Duodenal mucosa (tissue), 2 donors: ENCODE data around the gene PLEKHA7.

ENCODE experiments used
- H3K27ac ChIP-seq: one replicate; pipeline ENCODE4 v1.7.0; 2013; ENCODE audit warnings: low read depth, low read length
- H3K27me3 ChIP-seq, 2 donors: one replicate each; pipeline ENCODE4 v1.7.0; 2013; ENCODE audit warnings: low read length in 2 of 2, control low read depth in 1 of 2; ENCODE audit not compliant: insufficient read depth in 2 of 2, control insufficient read depth in 1 of 2
- H3K36me3 ChIP-seq, 2 donors: one replicate each; pipeline ENCODE4 v1.7.0; 2013; ENCODE audit warnings: low read length in 2 of 2, control low read depth in 1 of 2; ENCODE audit not compliant: insufficient read depth in 2 of 2, control insufficient read depth in 1 of 2
- H3K4me1 ChIP-seq, 2 donors: one replicate each; pipeline ENCODE4 v1.7.0; 2013; ENCODE audit warnings: low read length in 2 of 2, control low read depth in 1 of 2; ENCODE audit not compliant: insufficient read depth in 2 of 2, control insufficient read depth in 1 of 2
- H3K4me3 ChIP-seq, 2 donors: one replicate each; pipeline ENCODE4 v1.7.0; 2013; ENCODE audit warnings: low read length in 2 of 2, low read depth in 1 of 2
- H3K9ac ChIP-seq, 2 donors: one replicate each; pipeline ENCODE4 v1.7.0; 2013; ENCODE audit warnings: low read length in 2 of 2, low read depth in 1 of 2
- H3K9me3 ChIP-seq, 2 donors: one replicate each; pipeline ENCODE4 v1.7.0; 2013; ENCODE audit warnings: low read length in 2 of 2, control low read depth in 1 of 2; ENCODE audit not compliant: control insufficient read depth in 1 of 2

PLEKHA7 gene

DNA sequence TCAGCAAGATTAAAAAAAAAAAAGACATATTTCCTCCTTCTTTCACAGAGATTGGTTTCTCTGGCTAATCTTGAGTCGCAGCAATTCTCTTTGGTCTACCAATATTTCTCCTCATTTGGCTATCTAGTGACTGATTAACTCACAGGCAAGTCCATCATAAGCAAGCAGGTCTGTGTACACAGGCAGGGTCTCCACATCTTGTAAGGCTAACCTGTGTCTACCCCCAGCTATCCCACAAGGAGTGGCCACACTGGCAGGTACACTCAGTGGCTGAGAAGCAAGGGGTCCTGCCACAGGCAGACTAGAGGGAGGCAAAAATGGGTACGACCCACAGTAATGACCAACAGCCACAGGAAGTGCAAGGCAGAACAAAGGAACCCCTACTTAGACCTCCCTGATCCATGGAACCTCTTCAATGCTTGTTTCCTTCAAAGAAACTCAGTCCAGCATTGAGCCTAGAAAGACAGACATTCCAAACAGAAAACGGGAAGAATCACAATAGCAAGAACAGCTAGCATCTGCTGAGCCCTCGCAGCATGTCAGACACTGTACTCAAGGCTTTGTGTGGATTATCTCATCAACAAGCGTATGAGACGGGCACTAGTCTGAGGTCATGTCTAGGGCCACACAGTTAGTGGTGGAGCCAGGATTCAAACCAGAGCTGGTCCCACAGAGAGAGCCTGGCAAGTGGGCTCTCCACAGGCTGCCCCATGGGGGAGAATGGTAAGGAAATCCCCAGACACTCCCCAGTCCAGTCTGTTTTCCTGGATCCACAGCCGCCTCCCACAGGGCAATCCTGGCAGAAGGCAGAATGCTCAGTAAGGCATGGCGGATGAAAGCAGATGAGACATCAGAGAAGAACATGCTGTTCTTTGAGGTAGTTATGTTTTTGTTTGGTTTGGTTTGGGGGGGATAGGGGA lies 34.3 kb downstream of the PLEKHA7 start:
- H3K27me3 ChIP-seq, result no peaks in the 10 kb centered on the region
- peaks cover 47 to 54% of the 10 kb centered on the region in 2 donors for H3K4me1 ChIP-seq
- no peaks in the 10 kb centered on the region for H3K36me3 ChIP-seq
- no peaks in the 10 kb centered on the region for H3K9me3 ChIP-seq
- no peak overlapping the region for H3K4me3 ChIP-seq
- no peak overlapping the region for H3K9ac ChIP-seq
- H3K27ac ChIP-seq, result no peak overlapping the region

DNA sequence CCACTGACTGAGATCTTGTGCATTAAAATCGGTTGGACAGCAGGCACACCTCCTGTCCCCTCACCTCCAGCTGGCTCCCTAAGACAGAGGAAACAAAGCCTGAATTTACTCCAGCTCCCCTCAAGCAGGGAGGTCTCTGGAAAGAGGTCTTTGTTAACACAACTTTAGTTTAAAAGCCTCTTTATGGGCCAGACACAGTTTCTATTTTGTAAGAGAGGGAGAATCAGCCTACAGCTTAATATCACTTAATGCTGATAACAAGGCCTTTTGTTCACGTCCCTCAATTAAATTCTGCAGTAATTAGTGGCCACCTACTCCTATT lies 36.3 kb downstream of the PLEKHA7 start:
- no peaks in the 10 kb centered on the region for H3K27me3 ChIP-seq
- no peaks in the 10 kb centered on the region for H3K9me3 ChIP-seq
- no peaks in the 10 kb centered on the region for H3K36me3 ChIP-seq
- no peak overlapping the region for H3K9ac ChIP-seq
- H3K27ac ChIP-seq, result no peak overlapping the region
- H3K4me1 ChIP-seq, result peaks cover 37 to 40% of the 10 kb centered on the region in 2 donors
- no peak overlapping the region for H3K4me3 ChIP-seq

- no peak overlapping the region for H3K4me3 ChIP-seq
- no peaks in the 10 kb centered on the region for H3K9me3 ChIP-seq
- no peaks in the 10 kb centered on the region for H3K27me3 ChIP-seq
- no peak overlapping the region for H3K9ac ChIP-seq
- H3K27ac ChIP-seq, result no peak overlapping the region
- H3K4me1 ChIP-seq, result peaks cover 33 to 34% of the 10 kb centered on the region in 2 donors
- no peaks in the 10 kb centered on the region for H3K36me3 ChIP-seq
Observed at GRCh38 chr11:16977136-16977993, 36.8 kb downstream of the PLEKHA7 start.

- no peak overlapping the region for H3K4me3 ChIP-seq
- no peaks in the 10 kb centered on the region for H3K27me3 ChIP-seq
- no peaks in the 10 kb centered on the region for H3K36me3 ChIP-seq
- H3K9me3 ChIP-seq, result no peaks in the 10 kb centered on the region
- no peak overlapping the region for H3K9ac ChIP-seq
- peaks cover 25 to 27% of the 10 kb centered on the region in 2 donors for H3K4me1 ChIP-seq
- H3K27ac ChIP-seq, result no peak overlapping the region
Observed at GRCh38 chr11:16976379-16976778, 37.8 kb downstream of the PLEKHA7 start.

- H3K27ac ChIP-seq, result no peak overlapping the region
- H3K9ac ChIP-seq, result no peak overlapping the region
- no peaks in the 10 kb centered on the region for H3K27me3 ChIP-seq
- H3K4me3 ChIP-seq, result no peak overlapping the region
- no peaks in the 10 kb centered on the region for H3K36me3 ChIP-seq
- H3K4me1 ChIP-seq, result peaks cover 27 to 30% of the 10 kb centered on the region in 2 donors
- H3K9me3 ChIP-seq, result no peaks in the 10 kb centered on the region
Observed at GRCh38 chr11:16975906-16976305, 38.3 kb downstream of the PLEKHA7 start.

- Histone ChIP-seq H3K27me3 (no peaks in the 10 kb centered on the region), H3K4me1 (peaks cover 35 to 41% of the 10 kb centered on the region in 2 donors), H3K9ac (no peak overlapping the region)
Observed at GRCh38 chr11:16973338-16973964, 40.8 kb downstream of the PLEKHA7 start.

DNA sequence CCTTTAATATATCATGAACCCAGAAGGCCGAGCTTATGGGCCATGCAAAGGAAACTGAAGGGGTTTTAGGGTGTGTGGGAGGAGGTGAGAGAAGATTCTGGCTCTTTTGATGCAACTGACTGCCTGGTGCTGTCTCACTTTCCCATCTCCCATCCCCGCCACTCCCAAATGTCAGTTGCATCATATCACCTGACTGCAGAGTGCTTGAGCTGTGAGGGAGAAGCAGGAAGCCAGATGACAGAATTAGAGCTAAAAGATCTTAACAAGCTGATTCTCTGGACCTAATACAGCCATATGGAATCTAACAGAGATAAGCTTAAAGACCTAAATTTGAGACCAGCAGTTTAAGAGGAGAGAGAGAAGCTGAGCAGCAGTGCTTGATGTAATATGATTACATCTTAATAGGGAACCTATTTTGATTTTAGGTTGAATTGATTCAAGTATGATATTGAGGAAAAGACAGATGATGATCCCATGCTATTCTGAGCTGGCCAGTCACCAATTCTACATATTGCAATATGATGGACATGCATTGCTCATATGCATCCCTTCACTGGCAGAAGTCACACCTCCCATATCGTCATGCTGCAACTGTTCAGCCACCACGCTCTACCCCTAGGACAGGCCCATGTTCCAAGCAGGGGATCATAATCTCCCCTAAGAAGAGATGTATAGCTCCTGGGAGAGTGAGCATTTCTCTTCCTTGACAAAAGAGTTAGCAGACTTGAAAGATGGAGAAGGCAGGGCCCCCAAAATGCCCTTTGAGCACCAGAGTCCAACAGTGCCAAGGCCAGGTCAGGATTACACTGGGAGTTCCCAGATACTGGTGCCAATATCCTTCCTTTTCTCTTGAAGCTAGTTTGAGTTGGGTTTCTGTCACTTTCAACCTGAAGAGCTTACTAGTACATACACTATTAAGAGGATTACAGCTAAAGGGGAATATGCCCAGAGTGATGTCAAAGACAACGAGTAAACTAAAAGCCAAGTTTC lies 44.9 kb downstream of the PLEKHA7 start:
- no peaks in the 10 kb centered on the region for H3K27me3 ChIP-seq
- H3K9ac ChIP-seq, result no peak overlapping the region
- peaks cover 0 to 3% of the 10 kb centered on the region in 2 donors for H3K36me3 ChIP-seq
- H3K4me1 ChIP-seq, result peaks cover 52 to 59% of the 10 kb centered on the region in 2 donors
- H3K4me3 ChIP-seq, result no peak overlapping the region
- no peaks in the 10 kb centered on the region for H3K9me3 ChIP-seq
- H3K27ac ChIP-seq, result no peak overlapping the region

More at GRCh38 chr11:16973338-16973964, 40.8 kb downstream of the PLEKHA7 start:
- H3K9me3 ChIP-seq, result no peaks in the 10 kb centered on the region
- no peak overlapping the region for H3K27ac ChIP-seq
- H3K4me3 ChIP-seq, result no peak overlapping the region
- no peaks in the 10 kb centered on the region for H3K36me3 ChIP-seq

DNA sequence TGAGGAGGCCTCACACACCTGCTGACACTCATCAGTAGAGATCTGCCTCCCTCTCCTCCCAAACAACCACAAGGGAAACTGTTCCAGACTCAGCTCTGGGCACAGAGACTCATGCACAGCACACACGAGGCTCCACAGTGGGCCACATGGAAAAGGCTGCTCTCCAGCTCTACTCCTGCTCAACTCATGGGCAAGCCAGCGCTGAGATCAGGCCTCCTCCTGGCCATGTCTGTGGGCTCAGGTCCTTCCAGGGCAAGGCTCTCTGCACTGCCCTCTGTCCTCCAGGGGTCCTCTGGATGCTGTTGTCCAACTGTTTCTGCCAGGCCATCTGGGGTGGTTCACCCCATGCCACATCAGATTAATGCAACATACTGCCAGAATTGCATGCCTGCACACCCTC lies 46.0 kb downstream of the PLEKHA7 start:
- Histone ChIP-seq H3K27ac (peak overlapping the region; percentile 24), H3K9me3 (no peaks in the 10 kb centered on the region), H3K27me3 (no peaks in the 10 kb centered on the region), H3K4me1 (peaks cover 52 to 59% of the 10 kb centered on the region in 2 donors), H3K9ac (peak overlapping the region in 1 of 2 donors; percentile 59), H3K36me3 (peaks cover 0 to 3% of the 10 kb centered on the region in 2 donors), H3K4me3 (no peak overlapping the region)

DNA sequence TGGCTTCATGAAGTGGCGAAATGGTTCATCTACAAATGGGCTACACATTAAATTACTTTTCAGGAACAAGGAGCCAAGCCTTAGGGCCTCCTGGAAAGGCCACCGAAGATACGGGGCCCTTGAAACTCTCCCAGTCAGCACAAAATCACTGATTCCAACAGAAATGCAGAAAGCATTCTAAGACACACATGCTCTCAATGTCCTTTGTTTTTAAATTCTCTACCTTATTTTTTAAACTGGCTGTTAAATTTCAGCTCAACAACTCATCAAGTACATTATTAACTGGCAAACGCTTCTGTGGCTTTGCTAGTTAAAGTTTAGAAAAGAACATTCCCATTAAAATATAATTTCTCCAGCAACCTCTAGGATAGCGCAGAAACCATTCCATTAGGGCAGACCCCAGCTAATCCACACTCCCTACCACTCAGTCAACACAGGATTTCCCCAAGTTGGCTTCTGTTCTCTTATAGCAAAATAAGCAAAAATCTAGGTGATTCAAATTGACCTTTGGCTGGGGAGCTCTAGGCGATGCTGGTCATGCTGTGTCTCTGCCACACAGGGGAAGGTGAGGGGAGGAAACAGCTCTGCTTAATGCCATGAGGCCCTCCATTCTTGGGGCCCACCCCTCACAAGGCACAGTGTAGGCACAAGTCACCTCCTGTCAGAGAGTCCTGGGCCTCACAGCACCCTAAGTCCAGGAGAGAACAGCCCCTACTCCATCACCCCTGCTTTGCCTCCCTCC lies 47.1 kb downstream of the PLEKHA7 start:
- peak overlapping the region; percentile 74 for H3K27ac ChIP-seq
- peak overlapping the region; percentile 34 to 59 for H3K9ac ChIP-seq

More for the DNA sequence above, 47.1 kb downstream of the PLEKHA7 start:
- Histone ChIP-seq H3K9me3 (no peaks in the 10 kb centered on the region), H3K27me3 (no peaks in the 10 kb centered on the region), H3K4me3 (peak overlapping the region in 1 of 2 donors; percentile 32), H3K4me1 (peaks cover 52 to 59% of the 10 kb centered on the region in 2 donors), H3K36me3 (peaks cover 0 to 3% of the 10 kb centered on the region in 2 donors)
